Stimulated activated CD8-positive, alpha-beta memory T cell treated with anti-CD3 and anti-CD28 coated beads, Interleukin-15, amount 100 ng/mL, for 4 hours (primary cell): ENCODE results near the gene CIT.

Experiments used
- DNase-seq, 2 donors: peaks; one replicate each; pipeline ENCODE4 v3.0.0-alpha.2; 2020; ENCODE audit warnings: low read depth in 2 of 2

Gene CIT

GRCh38 chr12:119696943-119697342 is 180.2 kb downstream of the CIT start:
- DNase-seq: no peak

- no peak for DNase-seq
These were observed 182.1 kb downstream of the CIT start for GRCh38 chr12:119695034-119695433.

- no peak for DNase-seq
These were observed 183.0 kb downstream of the CIT start for GRCh38 chr12:119694111-119694510.

DNA sequence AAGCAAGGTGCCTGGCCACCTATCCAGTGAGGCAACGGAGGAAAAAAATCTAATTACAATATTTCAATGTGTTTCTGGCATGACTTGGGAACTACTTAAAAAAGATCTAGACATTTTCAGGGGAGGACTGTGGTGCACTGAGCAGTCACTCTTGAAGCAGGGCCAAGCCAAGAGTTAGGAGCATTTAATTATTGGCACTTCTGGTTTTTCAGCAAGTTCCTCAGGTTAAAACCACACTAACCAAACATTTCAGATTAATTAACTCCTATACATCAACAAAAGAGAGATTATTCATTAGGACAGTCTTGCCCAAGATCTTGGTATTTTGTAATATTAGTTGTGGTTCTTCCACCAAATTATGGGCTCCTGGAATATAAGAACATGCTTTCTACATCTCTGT is 183.6 kb downstream of the CIT start:
- DNase-seq: no peak

- DNase-seq: no peak
These were observed 184.1 kb downstream of the CIT start for GRCh38 chr12:119692997-119693396.

- no peak for DNase-seq
These were observed 184.7 kb downstream of the CIT start for GRCh38 chr12:119692410-119692809.

DNA sequence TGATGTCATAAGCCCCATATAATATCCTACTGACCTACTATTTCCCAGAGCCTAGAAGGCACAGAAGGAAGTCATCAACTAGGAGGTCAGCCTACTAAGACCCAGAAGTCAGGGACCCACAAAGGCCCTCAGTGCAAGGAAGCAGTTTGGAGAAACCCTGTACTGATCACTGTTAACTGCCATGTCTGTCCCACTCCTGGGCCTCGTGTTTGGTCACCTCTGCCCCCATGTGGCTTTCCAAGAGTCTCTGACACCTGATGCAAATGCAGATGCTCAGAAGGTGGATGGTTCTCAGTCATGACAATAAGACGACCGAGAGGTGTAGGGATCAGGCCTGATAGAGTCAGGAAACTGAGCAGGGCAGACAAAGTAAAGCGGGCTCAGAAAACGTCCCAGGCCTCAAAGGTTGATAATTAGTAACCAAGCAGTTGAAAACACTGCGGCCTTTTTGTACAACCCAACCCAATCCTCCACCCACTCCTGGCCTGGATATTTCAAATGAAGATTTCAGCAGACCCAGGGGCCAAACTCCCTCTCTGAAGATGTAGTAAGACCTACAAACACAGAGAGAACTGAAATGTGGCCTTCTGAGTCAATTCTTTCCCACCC is 185.8 kb downstream of the CIT start:
- no peak for DNase-seq

DNA sequence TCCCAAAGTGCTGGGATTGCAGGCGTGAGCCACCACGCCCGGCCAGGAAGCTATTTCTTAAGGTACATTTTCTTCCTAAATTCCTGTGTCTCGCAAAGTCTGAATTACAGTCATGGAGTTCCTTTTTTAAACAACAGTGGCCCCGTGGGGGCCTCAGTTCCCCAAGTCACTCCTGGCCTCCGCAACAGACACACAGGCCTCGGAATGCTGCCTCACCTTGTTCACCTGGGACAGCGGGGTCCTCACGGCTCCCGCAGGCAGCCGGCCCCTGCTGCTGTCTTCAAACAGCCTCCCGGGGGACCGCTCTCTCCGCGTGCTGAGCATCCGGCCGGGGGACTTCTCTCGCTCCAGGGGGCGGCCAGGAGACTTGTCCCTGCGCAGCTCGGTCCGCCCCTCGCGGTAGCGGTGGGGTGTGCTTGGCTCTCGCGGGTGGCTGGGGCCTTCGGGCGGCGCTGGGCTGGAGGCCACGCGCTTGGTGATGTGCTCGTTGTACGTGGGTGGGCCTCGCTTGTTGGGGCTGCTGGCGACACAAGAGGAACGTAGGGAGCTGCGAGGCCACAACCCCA is 187.1 kb downstream of the CIT start:
- no peak for DNase-seq

DNA sequence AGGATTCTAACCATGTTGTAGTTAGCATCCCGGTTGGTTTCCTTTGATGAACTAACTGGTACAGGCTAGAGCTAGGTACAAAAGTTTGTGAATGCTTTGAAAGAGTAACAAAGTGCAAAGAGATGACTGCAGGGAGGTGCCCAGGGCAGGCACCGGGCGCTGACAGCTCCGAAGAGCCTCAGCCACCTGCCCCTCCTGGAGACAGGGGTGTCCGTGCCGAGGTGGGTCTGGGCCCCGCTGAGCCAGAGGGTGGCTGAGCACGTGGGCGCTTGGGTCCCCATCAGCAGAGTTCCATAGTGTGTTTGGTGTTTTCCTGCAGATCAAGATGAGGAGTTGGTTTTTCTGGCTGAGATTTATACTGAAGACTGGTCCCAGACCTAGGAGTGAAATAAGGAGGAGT is 189.2 kb downstream of the CIT start:
- no peak for DNase-seq

- DNase-seq: no peak
These were observed 189.7 kb downstream of the CIT start for GRCh38 chr12:119687406-119687805.

- DNase-seq: no peak
These were observed 190.3 kb downstream of the CIT start for GRCh38 chr12:119686776-119687175.

DNA sequence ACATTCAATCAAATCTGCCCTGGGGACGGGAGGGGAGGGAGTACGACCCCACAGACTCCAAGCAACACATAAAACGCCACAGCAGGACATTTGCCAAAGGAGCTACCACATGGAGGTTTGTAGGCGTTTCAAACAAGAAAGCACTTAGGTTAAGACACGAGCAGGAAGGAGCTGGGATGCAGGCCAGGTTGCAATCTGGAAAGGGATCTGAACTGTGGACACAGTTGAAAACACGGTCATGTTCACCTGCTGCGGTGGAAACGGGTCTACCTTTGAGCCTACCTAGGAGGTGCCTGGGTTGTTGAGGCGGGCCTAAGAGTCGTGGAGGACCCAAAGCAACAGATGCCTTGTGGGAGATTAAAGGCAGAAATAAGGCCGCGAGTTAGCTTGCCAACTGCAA is 190.8 kb downstream of the CIT start:
- DNase-seq: no peak

DNA sequence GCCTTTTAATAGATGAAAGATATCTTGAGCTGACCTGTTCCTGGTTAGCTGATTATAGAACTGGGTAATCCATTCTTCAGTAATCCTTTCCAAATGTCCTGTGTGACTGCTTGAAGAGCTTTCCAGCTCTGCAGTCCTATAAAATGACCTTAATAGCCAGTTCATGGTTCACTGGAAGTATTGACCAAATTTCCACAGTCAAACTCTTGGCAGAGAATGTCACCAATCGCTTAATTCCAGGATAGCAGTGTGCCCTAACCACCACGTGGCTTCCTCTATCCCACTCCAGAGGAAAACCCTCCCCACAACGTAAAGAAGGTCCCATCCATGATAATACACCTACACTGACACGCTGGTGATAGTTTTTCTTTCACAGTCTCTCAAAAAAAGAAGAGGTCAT is 191.7 kb downstream of the CIT start:
- DNase-seq: no peak

GRCh38 chr12:119684711-119685369 is 192.3 kb downstream of the CIT start:
- DNase-seq: no peak

DNA sequence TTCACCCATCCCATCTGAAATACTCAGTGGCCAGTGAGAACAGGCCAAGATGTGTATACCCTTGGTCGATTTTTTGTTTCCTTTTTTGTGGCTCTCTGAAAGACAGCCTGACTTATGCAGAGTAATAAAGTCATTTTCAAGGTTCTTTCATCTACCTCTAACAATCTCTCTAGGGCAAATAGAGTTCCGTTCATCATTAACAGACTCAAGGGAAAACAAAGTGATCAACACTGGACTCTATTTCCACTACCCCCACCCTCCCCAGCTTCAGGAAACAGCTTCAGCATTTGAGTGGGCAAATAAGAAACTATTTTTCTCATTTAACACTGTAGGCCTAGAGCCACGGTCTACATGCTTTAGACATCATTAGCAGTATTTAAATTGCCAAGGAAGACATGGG is 193.3 kb downstream of the CIT start:
- no peak for DNase-seq

DNA sequence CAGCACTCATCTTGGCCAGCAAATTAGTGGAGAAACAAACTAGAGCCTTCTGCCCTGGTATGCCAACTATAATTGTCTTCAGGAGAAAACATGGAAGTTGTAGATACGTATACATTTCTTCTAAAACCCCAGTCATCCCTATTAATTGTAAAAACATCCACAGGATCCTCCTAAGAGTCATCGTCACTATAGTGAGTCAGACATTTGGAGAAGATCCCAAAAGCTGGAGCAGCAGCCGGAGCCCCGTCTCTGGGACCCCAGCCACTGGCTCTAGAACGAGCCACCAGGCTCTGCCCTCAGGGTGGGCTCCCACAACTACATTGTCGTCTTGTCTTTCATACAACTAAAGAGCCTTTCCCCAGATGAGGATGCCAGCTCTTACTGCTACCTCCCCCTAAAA is 193.7 kb downstream of the CIT start:
- DNase-seq: no peak

DNA sequence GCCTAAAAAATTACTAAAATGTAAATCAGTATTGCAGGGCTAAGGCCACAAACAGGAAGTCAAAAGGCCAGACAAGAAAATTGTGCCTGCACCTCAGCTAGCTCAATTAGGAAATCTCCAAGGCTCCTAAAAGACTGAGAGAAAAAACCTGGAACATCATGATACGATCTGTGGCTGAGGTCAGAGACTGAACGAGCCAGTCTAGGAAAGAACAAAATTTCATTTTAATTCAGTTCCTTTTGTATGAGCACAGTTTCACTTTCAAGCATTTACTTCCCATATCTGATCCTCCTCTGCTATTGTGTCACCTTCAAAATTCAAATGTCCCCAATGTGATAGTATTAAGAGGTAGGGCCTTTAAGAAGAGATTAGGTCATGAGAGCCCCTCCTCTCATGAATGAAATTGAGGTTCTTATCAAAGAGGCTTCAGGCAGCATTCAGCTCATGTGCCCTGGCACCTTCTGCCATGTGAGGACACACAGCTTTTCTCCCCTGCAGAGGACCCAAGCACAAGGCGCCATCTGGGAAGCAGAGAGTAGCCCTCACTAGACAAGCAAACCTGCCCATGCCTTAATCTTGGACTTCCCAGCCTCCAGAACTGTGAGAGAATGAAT is 194.4 kb downstream of the CIT start:
- DNase-seq: no peak

- no peak for DNase-seq
These were observed 195.1 kb downstream of the CIT start for GRCh38 chr12:119681728-119682638.

DNA sequence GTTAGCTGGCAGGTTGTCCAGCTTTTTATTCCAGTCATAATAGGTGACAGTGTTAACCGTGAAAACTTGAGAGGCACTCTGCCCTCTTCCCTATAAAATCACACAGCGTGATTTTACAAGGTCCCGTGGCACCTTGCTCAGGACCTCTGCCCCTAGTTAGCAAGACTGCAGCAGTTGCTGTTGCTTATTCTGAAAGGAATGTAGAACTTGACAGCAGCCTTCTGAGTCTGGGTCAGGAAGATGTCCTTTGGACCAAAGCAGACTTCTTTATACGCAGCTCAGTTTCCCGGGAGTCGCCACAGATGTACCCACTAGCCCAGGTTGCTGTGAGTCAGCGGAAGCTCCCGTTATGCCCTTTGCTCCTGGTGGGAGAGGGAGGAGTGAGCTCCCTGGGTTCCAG is 196.0 kb downstream of the CIT start:
- DNase-seq: no peak

GRCh38 chr12:119679490-119679889 is 197.6 kb downstream of the CIT start:
- DNase-seq: no peak

- no peak for DNase-seq
These were observed 198.0 kb downstream of the CIT start for GRCh38 chr12:119679081-119679480.

- DNase-seq: no peak
These were observed 198.7 kb downstream of the CIT start for GRCh38 chr12:119678459-119678858.
